LoVo (cell line): Measurements from ENCODE around the gene RSPH1.

ENCODE experiments used
- DNase-seq: peaks from one replicate; pipeline ENCODE4 v3.0.0-alpha.2; 2016; ENCODE audit warnings: low spot score

Gene RSPH1

DNA sequence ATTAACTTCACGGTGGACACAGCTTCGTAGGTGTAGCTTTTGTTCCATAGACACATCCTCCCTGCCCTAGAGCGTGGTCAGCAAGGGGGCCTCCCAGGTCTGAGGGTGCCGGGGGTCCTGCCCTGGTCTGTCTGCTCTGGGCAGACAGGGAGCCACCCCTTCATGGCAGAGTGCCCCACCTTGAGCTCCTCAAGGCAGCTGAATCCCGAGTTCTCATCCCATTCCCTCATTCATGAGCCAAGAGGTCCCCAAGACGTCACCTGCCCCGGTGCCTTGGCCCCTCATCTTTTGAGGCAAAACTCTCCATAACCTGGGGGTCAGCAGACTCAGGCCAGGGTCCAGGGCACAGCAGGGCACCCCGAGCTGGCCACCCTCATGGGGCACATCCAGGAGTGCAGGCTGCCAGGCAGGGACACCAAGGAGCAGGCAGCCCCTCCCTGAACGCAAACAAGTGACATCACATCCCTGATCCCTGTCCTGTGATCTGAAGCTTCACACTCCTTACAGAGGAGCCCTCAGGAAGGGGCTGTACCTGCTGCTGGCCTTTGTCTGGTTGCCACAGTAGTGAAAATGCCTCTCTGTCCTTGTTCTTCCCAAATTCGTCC, 69.0 kb downstream of the RSPH1 start:
- no peak for DNase-seq

GRCh38 chr21:42426424-42426823, 69.6 kb downstream of the RSPH1 start:
- no peak for DNase-seq

DNA sequence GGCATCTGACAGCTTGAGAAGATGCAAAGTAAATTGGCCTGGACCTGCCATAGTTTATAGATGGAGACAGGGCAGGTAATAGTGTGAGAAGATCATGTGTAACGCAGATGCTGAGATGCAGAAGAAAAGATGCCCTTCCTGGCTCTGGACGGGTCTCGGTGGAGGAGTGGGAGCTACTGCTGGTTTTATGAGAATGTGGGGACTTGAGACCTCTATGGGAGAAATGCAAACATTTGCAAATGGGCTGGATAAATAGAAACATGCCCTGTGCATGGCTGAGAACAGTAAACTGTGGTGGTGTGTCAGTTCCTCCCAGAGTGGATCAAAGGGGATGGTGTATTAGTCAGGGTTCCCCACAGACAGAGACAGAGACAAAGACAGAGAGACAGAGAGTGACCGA, 70.4 kb downstream of the RSPH1 start:
- DNase-seq, result no peak

DNA sequence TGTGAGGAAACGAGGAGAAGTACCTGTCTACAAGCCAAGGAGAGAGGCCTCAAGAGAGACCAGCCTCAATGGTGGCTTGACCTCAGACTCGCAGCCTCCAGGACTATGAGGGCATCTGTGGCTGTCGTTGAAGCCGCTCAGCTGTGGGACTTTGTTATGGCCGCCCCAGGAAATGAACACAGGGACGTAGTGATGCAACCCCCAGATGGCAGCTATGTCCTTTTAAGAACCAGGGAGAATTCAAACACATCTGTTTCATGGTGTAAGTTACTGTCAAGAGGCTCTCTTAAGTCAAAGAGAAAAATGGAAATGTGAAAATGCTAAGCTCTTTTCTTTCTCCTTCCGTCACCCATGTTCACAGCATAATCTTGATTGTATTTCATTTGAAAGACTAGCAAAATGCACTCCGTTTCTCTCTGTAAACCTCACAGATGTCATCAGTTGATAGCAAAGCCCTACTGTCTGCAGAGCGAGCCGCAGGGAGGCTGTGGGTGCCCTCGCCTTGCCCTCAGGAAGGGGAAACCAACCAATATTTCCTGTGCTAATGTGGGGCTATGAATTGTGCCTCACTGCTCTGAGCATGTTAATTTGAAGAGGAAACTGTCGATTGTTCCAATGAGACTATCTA, 71.0 kb downstream of the RSPH1 start:
- no peak for DNase-seq

DNA sequence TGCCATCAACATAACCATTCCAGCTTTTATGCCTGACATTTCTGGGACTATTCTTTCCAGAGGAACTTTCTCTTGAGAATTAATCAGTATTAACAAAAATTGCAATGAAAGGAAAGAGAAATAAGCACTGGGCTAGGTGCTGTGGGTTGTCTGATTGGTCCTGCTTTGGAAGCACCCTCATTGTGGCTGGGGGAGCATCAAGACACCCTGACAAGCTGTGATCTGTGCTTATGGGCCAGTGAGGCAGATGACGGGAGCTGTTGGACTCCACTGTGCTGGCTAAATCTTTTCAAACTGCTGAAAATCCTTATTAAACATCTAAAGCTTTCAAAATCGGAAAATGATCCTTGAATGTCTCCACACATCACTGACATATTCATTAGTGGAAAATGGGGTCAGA, 72.3 kb downstream of the RSPH1 start:
- no peak for DNase-seq

DNA sequence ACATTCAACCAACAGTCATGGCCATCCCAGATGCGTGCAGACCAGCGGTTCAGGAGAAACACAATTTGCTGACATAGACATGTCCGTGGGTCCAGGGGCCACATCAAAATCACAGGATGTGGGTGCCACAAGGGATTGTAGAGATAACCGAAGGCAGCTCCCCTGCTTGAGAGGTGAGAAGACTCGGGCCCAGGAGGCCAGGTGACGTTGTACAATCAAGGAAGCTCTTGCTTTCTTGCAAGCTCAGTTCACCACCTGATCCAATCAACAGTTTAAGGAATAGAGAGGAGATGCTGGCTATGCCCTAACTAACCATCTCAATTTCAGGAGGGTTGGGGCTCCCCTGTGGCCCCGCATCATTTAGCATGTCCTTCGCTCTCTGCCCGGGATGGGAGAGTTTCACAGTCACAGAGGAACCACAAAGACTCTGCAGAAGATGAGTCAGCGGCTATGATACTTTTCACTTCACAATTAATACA, 72.8 kb downstream of the RSPH1 start:
- DNase-seq, result no peak
